CD14-positive monocyte (primary cell): ENCODE results near the gene BLNK. TPM values are rescaled to one million over a fixed set of nuclear protein-coding genes. Genes with fewer than 3 reads are reported as not detected.

Experiments used
- DNase-seq, 3 donors: peaks; one replicate each; pipeline ENCODE4 v3.0.0-alpha.2; 2011 to 2022
- H2AFZ ChIP-seq: 2 replicates; pipeline ENCODE4 v1.6.0; 2012; ENCODE audit warnings: mild to moderate bottlenecking, low read depth, low read length, inconsistent platforms; ENCODE audit not compliant: insufficient read depth, poor library complexity, severe bottlenecking
- H3K27ac ChIP-seq, 2 donors: 1 replicate in 1 of 2; 2 replicates in 1 of 2; pipeline ENCODE4 v1.5.1; 2012 to 2013; ENCODE audit warnings: low read length in 2 of 2, control low read depth in 1 of 2, inconsistent platforms in 1 of 2, low read depth in 1 of 2, mild to moderate bottlenecking in 1 of 2
- H3K27me3 ChIP-seq, 2 donors: one replicate each; pipeline versions ENCODE4 v1.6.0 to v1.6.1; 2011 to 2013; ENCODE audit warnings: low read length in 2 of 2; ENCODE audit not compliant: control insufficient read depth in 2 of 2, insufficient read depth in 2 of 2
- H3K36me3 ChIP-seq, 2 donors: replicated peaks in 1 of 2; 1 replicate in 1 of 2; 2 replicates in 1 of 2; pipeline versions ENCODE4 v1.5.1 to v1.6.1; 2012 to 2013; ENCODE audit warnings: low read length in 2 of 2, control low read depth in 1 of 2, inconsistent platforms in 1 of 2, mild to moderate bottlenecking in 1 of 2; ENCODE audit not compliant: insufficient read depth in 2 of 2, control insufficient read depth in 1 of 2
- H3K4me1 ChIP-seq, 2 donors: 1 replicate in 1 of 2; 2 replicates in 1 of 2; pipeline versions ENCODE4 v1.5.1 to v1.6.1; 2012 to 2013; ENCODE audit warnings: low read length in 2 of 2, control low read depth in 1 of 2, inconsistent platforms in 1 of 2, mild to moderate bottlenecking in 1 of 2, moderate library complexity in 1 of 2; ENCODE audit not compliant: insufficient read depth in 2 of 2, control insufficient read depth in 1 of 2
- H3K4me2 ChIP-seq: replicated peaks from 2 replicates; pipeline ENCODE3; 2012; ENCODE audit warnings: low read length, moderate library complexity, mild to moderate bottlenecking; ENCODE audit not compliant: poor library complexity, severe bottlenecking; ENCODE audit errors: extremely low read depth
- H3K4me3 ChIP-seq, 3 experiments: fragments of 200-600 bp in 1 of 3; sonication (generic) in 1 of 3; replicated peaks in 1 of 3; 1 replicate in 2 of 3; 2 replicates in 1 of 3; pipeline ENCODE4 v1.5.1; 2011 to 2013; ENCODE audit warnings: low read length in 3 of 3, mild to moderate bottlenecking in 3 of 3, control low read depth in 2 of 3, low read depth in 2 of 3, inconsistent platforms in 1 of 3, moderate library complexity in 1 of 3
- H3K79me2 ChIP-seq: 2 replicates; pipeline ENCODE4 v1.6.0; 2012; ENCODE audit warnings: mild to moderate bottlenecking, control low read depth, inconsistent platforms, low read length, moderate library complexity; ENCODE audit not compliant: insufficient read depth
- H3K9ac ChIP-seq: 2 replicates; pipeline ENCODE4 v1.6.0; 2017; ENCODE audit warnings: low read length, mild to moderate bottlenecking; ENCODE audit not compliant: insufficient read depth, poor library complexity, severe bottlenecking
- H3K9me3 ChIP-seq, 2 donors: replicated peaks in 1 of 2; 1 replicate in 1 of 2; 2 replicates in 1 of 2; pipeline versions ENCODE4 v1.5.1 to v1.6.1; 2012 to 2013; ENCODE audit warnings: low read length in 2 of 2, control low read depth in 1 of 2; ENCODE audit not compliant: control insufficient read depth in 1 of 2, insufficient read depth in 1 of 2
- H4K20me1 ChIP-seq: 2 replicates; pipeline ENCODE4 v1.6.0; 2012; ENCODE audit warnings: mild to moderate bottlenecking, low read length, control low read depth, moderate library complexity; ENCODE audit not compliant: insufficient read depth
- H3K27ac Mint-ChIP-seq, 7 donors: one replicate each; pipeline ENCODE4 v1.8.0; 2020; ENCODE audit warnings: mild to moderate bottlenecking in 7 of 7, mixed read lengths in 7 of 7, moderate library complexity in 6 of 7, inconsistent platforms in 2 of 7
- H3K27me3 Mint-ChIP-seq, 3 donors: one replicate each; pipeline ENCODE4 v1.8.0; 2021 to 2022; ENCODE audit warnings: low read depth in 3 of 3, mild to moderate bottlenecking in 3 of 3, mixed read lengths in 3 of 3, moderate library complexity in 3 of 3, inconsistent platforms in 1 of 3
- H3K36me3 Mint-ChIP-seq, 2 donors: one replicate each; pipeline ENCODE4 v1.8.0; 2020; ENCODE audit warnings: mixed read lengths in 2 of 2, inconsistent platforms in 1 of 2, mild to moderate bottlenecking in 1 of 2
- H3K4me1 Mint-ChIP-seq: one replicate; pipeline ENCODE4 v1.8.0; 2020; ENCODE audit warnings: mild to moderate bottlenecking, mixed read lengths
- H3K4me3 Mint-ChIP-seq, 2 donors: one replicate each; pipeline ENCODE4 v1.8.0; 2020; ENCODE audit warnings: mild to moderate bottlenecking in 2 of 2, mixed read lengths in 2 of 2, moderate library complexity in 1 of 2
- H3K9me3 Mint-ChIP-seq, 7 donors: one replicate each; pipeline ENCODE4 v1.8.0; 2020 to 2022; ENCODE audit warnings: mixed read lengths in 7 of 7, mild to moderate bottlenecking in 6 of 7, moderate library complexity in 6 of 7, inconsistent platforms in 2 of 7
- WGBS: methylation state at CpG from one replicate; pipeline ENCODE4 v1.1.5; 2013; ENCODE audit warnings: missing lambda C conversion rate; ENCODE audit not compliant: insufficient coverage; 5-methylcytosine and 5-hydroxymethylcytosine counted together
- intact Hi-C, 2 donors: fragments of 100-400 bp; cut with micrococcal nuclease; formaldehyde crosslinking; loops; one replicate each; pipeline versions ENCODE4 v1.15.0 to v1.15.1; 2023
- polyA plus RNA-seq, 3 donors: library from polyadenylated mRNA; depleted of rRNA in 1 of 3; unstranded in 2 of 3; stranded (reverse) in 1 of 3; fragments of 300-500 nt in 2 of 3; fragments of >200 nt in 1 of 3; fragmentation: Illumina TruSeq in 2 of 3; gene quantifications; 1 replicate in 2 of 3; 2 replicates in 1 of 3; pipeline ENCODE4 v1.2.3, GENCODE V29; 2012 to 2021
- TF ChIP-seq, protein P1 (sequence below): fragments of 200-600 bp; IDR thresholded peaks from one replicate; pipeline ENCODE4 v1.8.0; 2022; ENCODE audit warnings: antibody characterized with exemption, mild to moderate bottlenecking

Gene BLNK
- polyA plus RNA-seq, 3 donors: 1.4 to 1.9 (median 1.5) TPM

DNA sequence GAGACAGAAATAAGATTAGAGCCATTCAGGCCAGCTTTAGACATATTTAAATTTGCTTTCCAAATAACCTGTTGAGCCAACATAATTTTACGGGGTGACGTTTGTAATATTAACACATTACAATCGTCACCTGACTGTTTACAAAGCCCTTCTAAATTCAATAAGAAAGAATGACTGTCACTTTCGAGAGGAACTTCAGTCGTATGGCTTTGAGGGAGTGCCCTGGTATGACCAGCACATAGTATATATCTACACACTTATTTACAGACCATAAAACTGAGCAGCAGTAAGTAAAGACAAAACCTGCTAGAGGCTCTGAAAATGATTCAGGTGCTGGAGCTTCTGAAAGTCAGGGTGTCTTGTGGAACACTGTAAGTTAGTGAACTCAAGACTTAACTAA is 62.4 kb downstream of the BLNK start:
- TF ChIP-seq, protein P1, sequence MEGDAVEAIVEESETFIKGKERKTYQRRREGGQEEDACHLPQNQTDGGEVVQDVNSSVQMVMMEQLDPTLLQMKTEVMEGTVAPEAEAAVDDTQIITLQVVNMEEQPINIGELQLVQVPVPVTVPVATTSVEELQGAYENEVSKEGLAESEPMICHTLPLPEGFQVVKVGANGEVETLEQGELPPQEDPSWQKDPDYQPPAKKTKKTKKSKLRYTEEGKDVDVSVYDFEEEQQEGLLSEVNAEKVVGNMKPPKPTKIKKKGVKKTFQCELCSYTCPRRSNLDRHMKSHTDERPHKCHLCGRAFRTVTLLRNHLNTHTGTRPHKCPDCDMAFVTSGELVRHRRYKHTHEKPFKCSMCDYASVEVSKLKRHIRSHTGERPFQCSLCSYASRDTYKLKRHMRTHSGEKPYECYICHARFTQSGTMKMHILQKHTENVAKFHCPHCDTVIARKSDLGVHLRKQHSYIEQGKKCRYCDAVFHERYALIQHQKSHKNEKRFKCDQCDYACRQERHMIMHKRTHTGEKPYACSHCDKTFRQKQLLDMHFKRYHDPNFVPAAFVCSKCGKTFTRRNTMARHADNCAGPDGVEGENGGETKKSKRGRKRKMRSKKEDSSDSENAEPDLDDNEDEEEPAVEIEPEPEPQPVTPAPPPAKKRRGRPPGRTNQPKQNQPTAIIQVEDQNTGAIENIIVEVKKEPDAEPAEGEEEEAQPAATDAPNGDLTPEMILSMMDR: no peak
- Histone ChIP-seq H3K4me2 (no peak overlapping the region), H3K79me2 (no peaks in the 10 kb centered on the region), H3K27me3 (no peaks in the 10 kb centered on the region), H2AFZ (no peak overlapping the region), H3K4me1 (no peaks in the 10 kb centered on the region), H3K4me3 (no peak overlapping the region), H3K9ac (no peak overlapping the region), H3K36me3 (no peaks in the 10 kb centered on the region), H3K9me3 (no peaks in the 10 kb centered on the region), H3K27ac (no peak overlapping the region), H4K20me1 (no peaks in the 10 kb centered on the region)
- Mint-ChIP-seq H3K27me3 (no peaks in the 10 kb centered on the region), H3K4me1 (peaks cover 6% of the 10 kb centered on the region), H3K36me3 (peaks cover 0 to under 1% of the 10 kb centered on the region in 2 donors), H3K9me3 (no peaks in the 10 kb centered on the region), H3K4me3 (no peak overlapping the region), H3K27ac (no peak overlapping the region)
- 100% methylated on average over 2 of the region's 5 CpGs for WGBS
- no peak for DNase-seq
- intact Hi-C loops: no loop called here

DNA sequence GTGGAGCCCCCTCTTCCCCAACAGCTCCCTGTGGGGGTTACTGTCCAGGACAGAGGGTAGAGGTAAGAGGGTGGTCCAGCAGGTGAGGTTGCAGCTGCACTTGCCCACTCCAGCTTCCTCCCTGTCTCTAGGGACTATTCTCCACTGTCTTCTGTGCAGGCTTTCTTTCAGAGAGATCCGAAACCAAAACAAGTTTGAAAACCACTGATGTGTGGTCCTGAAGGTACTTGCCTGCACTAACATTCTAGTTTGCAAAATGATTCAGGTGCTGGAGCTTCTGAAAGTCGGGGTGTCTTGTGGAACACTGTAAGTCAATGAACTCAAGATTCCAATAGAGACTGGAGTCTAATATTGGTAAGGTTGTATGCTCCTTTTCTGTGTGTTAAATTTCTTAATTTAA is 63.1 kb downstream of the BLNK start:
- H3K79me2 ChIP-seq: no peaks in the 10 kb centered on the region

More for the DNA sequence above, 63.1 kb downstream of the BLNK start:
- intact Hi-C loops: no loop called here
- no peaks in the 10 kb centered on the region for H3K36me3 ChIP-seq
- Mint-ChIP-seq H3K9me3 (no peaks in the 10 kb centered on the region), H3K4me3 (no peak overlapping the region), H3K36me3 (no peaks in the 10 kb centered on the region), H3K27me3 (no peaks in the 10 kb centered on the region), H3K27ac (no peak overlapping the region), H3K4me1 (peaks cover 6% of the 10 kb centered on the region)
- no peaks in the 10 kb centered on the region for H3K4me1 ChIP-seq
- H3K27me3 ChIP-seq: no peaks in the 10 kb centered on the region
- DNase-seq: no peak
- WGBS: 100% methylated on average over 1 of the region's 2 CpGs
- no peak overlapping the region for H3K9ac ChIP-seq
- no peaks in the 10 kb centered on the region for H4K20me1 ChIP-seq
- H3K4me2 ChIP-seq: no peak overlapping the region
- TF ChIP-seq, protein P1: no peak
- no peak overlapping the region for H2AFZ ChIP-seq
- H3K9me3 ChIP-seq: no peaks in the 10 kb centered on the region
- no peak overlapping the region for H3K27ac ChIP-seq
- H3K4me3 ChIP-seq: no peak overlapping the region
